Measurements from ENCODE around the gene GATA5. TPM values are rescaled to one million over a fixed set of nuclear protein-coding genes. Genes with fewer than 3 reads are reported as not detected.

The GATA5 gene
- total and polyA plus RNA-seq, 8 donors: 3.1 to 16.4 (median 9.3) TPM; not detected in 1

- H3K36me3 ChIP-seq: no peaks in the 10 kb centered on the region
- DNase-seq: no peak
- peaks cover 12 to 90% (median 31%) of the 10 kb centered on the region in 3 donors for H3K27me3 ChIP-seq
- H3K27ac ChIP-seq: peak overlapping the region; percentile 83 to 92 (median 84)
- no peaks in the 10 kb centered on the region for H3K9me3 ChIP-seq
- intact Hi-C loops (cut with DNase I; ENCODE audit: low total_unique reads): no loop called here
- peak overlapping the region; percentile 48 to 59 (median 52) for H3K4me3 ChIP-seq
- 29 to 52% (median 49%) methylated on average over 13 to 23 of the region's 23 CpGs for WGBS, 5 donors
- TF ChIP-seq POLR2A (IDR thresholded peaks at IDR 0.05) (no peak), POLR2AphosphoS5 (IDR thresholded peaks at IDR 0.05) (no peak), EP300 (IDR thresholded peaks at IDR 0.05) (no peak), CTCF (IDR thresholded peaks at IDR 0.05) (no peak)
- peaks cover 13 to 50% (median 44%) of the 10 kb centered on the region in 4 donors for H3K4me1 ChIP-seq
Observed at GRCh38 chr20:62472138-62472940, 3.5 kb downstream of the GATA5 start.

- intact Hi-C loops (cut with DNase I; ENCODE audit: low total_unique reads): no loop called here
- Histone ChIP-seq H3K4me1 (peaks cover under 1 to 39% (median 29%) of the 10 kb centered on the region in 4 donors), H3K27ac (peak overlapping the region in 4 of 5 donors; percentile 12 to 56 (median 34)), H3K4me3 (no peak overlapping the region), H3K9me3 (no peaks in the 10 kb centered on the region), H3K36me3 (peaks cover 0 to 13% (median 8%) of the 10 kb centered on the region in 4 donors), H3K27me3 (peaks cover 8 to 73% (median 19%) of the 10 kb centered on the region in 3 donors)
- WGBS, 5 donors: 43 to 65% (median 59%) methylated on average over 6 to 12 of the region's 12 CpGs
- DNase-seq: peak in 1 of 2 donors; percentile 80
- no peak for TF ChIP-seq POLR2A (IDR thresholded peaks at IDR 0.05)
- TF ChIP-seq POLR2AphosphoS5 (IDR thresholded peaks at IDR 0.05): peak in 2 of 3 donors; percentile 15 to 37
Observed at GRCh38 chr20:62470459-62470858, 5.3 kb downstream of the GATA5 start.

GRCh38 chr20:62470001-62470400 lies 5.8 kb downstream of the GATA5 start:
- Histone ChIP-seq H3K4me3 (no peak overlapping the region), H3K27me3 (peaks cover 3 to 68% (median 14%) of the 10 kb centered on the region in 3 donors), H3K27ac (peak overlapping the region in 3 of 5 donors; percentile 30 to 56 (median 38)), H3K9me3 (no peaks in the 10 kb centered on the region), H3K4me1 (peaks cover 0 to 35% (median 25%) of the 10 kb centered on the region in 4 donors), H3K36me3 (peaks cover 0 to 17% (median 13%) of the 10 kb centered on the region in 4 donors)
- intact Hi-C loops (cut with DNase I; ENCODE audit: low total_unique reads): no loop called here
- TF ChIP-seq POLR2A (IDR thresholded peaks at IDR 0.05) (no peak), EP300 (IDR thresholded peaks at IDR 0.05) (no peak), CTCF (IDR thresholded peaks at IDR 0.05) (no peak), POLR2AphosphoS5 (IDR thresholded peaks at IDR 0.05) (no peak)
- 20 to 31% (median 30%) methylated on average over 17 to 18 of the region's 18 CpGs for WGBS, 5 donors
- DNase-seq: peak in 1 of 2 donors; percentile 37

- intact Hi-C loops (cut with DNase I; ENCODE audit: low total_unique reads): no loop called here
- Histone ChIP-seq H3K36me3 (peaks cover 0 to 24% (median 19%) of the 10 kb centered on the region in 4 donors), H3K27ac (no peak overlapping the region), H3K9me3 (no peaks in the 10 kb centered on the region), H3K27me3 (peaks cover 0 to 62% (median 7%) of the 10 kb centered on the region in 3 donors), H3K4me3 (no peak overlapping the region), H3K4me1 (peaks cover 0 to 35% (median 19%) of the 10 kb centered on the region in 4 donors)
- no peak for DNase-seq
- no peak for TF ChIP-seq POLR2A (IDR thresholded peaks at IDR 0.05)
- TF ChIP-seq CTCF (IDR thresholded peaks at IDR 0.05): no peak
- TF ChIP-seq POLR2AphosphoS5 (IDR thresholded peaks at IDR 0.05): no peak
- TF ChIP-seq EP300 (IDR thresholded peaks at IDR 0.05): no peak
- 78 to 88% (median 87%) methylated on average over 12 to 17 of the region's 17 CpGs for WGBS, 5 donors
Observed at GRCh38 chr20:62469352-62469751, 6.4 kb downstream of the GATA5 start.

Measured in stomach (tissue), 9 donors.